Measurements from ENCODE around the gene IQSEC1. TPM values are rescaled to one million over a fixed set of nuclear protein-coding genes. Genes with fewer than 3 reads are reported as not detected.

IQSEC1 gene
- total RNA-seq, 1 donor from 2014 or later: 31.3 TPM

- H3K4me3 Mint-ChIP-seq: no peak overlapping the region
- no peaks in the 10 kb centered on the region for H3K27me3 Mint-ChIP-seq (ENCODE audit: low read depth)
- no peaks in the 10 kb centered on the region for H3K9me3 Mint-ChIP-seq
- no peak for DNase-seq (ENCODE audit: low read depth, low spot score)
- no peak for TF ChIP-seq CTCF (conservative IDR thresholded peaks at IDR 0.05)
- no peak overlapping the region for H3K27ac Mint-ChIP-seq (ENCODE audit: unreplicated experiment)
- no peaks in the 10 kb centered on the region for H3K4me1 Mint-ChIP-seq
- no peaks in the 10 kb centered on the region for H3K36me3 Mint-ChIP-seq (ENCODE audit: low read depth)
Observed at GRCh38 chr3:12922881-12923431, 150.3 kb downstream of the IQSEC1 start.

- Mint-ChIP-seq H3K9me3 (no peaks in the 10 kb centered on the region), H3K4me1 (no peaks in the 10 kb centered on the region), H3K4me3 (no peak overlapping the region), H3K27ac (ENCODE audit: unreplicated experiment) (peak overlapping the region; percentile 71), H3K27me3 (ENCODE audit: low read depth) (no peaks in the 10 kb centered on the region), H3K36me3 (ENCODE audit: low read depth) (no peaks in the 10 kb centered on the region)
- no peak for TF ChIP-seq CTCF (conservative IDR thresholded peaks at IDR 0.05)
- no peak for DNase-seq (ENCODE audit: low read depth, low spot score)
Observed at GRCh38 chr3:12922306-12922705, 150.9 kb downstream of the IQSEC1 start.

- no peak for TF ChIP-seq CTCF (conservative IDR thresholded peaks at IDR 0.05)
- Mint-ChIP-seq H3K27me3 (ENCODE audit: low read depth) (no peaks in the 10 kb centered on the region), H3K4me3 (no peak overlapping the region), H3K27ac (ENCODE audit: unreplicated experiment) (no peak overlapping the region), H3K9me3 (no peaks in the 10 kb centered on the region), H3K36me3 (ENCODE audit: low read depth) (no peaks in the 10 kb centered on the region), H3K4me1 (no peaks in the 10 kb centered on the region)
- no peak for DNase-seq (ENCODE audit: low read depth, low spot score)
Observed at GRCh38 chr3:12921736-12922135, 151.5 kb downstream of the IQSEC1 start.

- no peaks in the 10 kb centered on the region for H3K36me3 Mint-ChIP-seq (ENCODE audit: low read depth)
- H3K27me3 Mint-ChIP-seq (ENCODE audit: low read depth): no peaks in the 10 kb centered on the region
- no peaks in the 10 kb centered on the region for H3K9me3 Mint-ChIP-seq
Observed at GRCh38 chr3:12920967-12921366, 152.3 kb downstream of the IQSEC1 start.

GRCh38 chr3:12919205-12919604 is 154.0 kb downstream of the IQSEC1 start:
- no peak for TF ChIP-seq CTCF (conservative IDR thresholded peaks at IDR 0.05)
- no peak overlapping the region for H3K4me3 Mint-ChIP-seq
- no peaks in the 10 kb centered on the region for H3K4me1 Mint-ChIP-seq
- no peak for DNase-seq (ENCODE audit: low read depth, low spot score)
- no peaks in the 10 kb centered on the region for H3K36me3 Mint-ChIP-seq (ENCODE audit: low read depth)
- no peak overlapping the region for H3K27ac Mint-ChIP-seq (ENCODE audit: unreplicated experiment)
- H3K9me3 Mint-ChIP-seq: no peaks in the 10 kb centered on the region
- no peaks in the 10 kb centered on the region for H3K27me3 Mint-ChIP-seq (ENCODE audit: low read depth)

More at GRCh38 chr3:12920967-12921366, 152.3 kb downstream of the IQSEC1 start:
- Mint-ChIP-seq H3K27ac (ENCODE audit: unreplicated experiment) (no peak overlapping the region), H3K4me1 (no peaks in the 10 kb centered on the region), H3K4me3 (no peak overlapping the region)
- no peak for DNase-seq (ENCODE audit: low read depth, low spot score)
- TF ChIP-seq CTCF (conservative IDR thresholded peaks at IDR 0.05): no peak
